C4-2B (cell line): ENCODE data around the gene NINL.

Source experiments
- CTCF ChIP-seq: fragments of 450-650 bp; conservative IDR thresholded peaks from 2 replicates; pipeline ENCODE4 v1.5.1; 2017; ENCODE audit warnings: mild to moderate bottlenecking
- ZFX ChIP-seq: fragments of 450-650 bp; IDR thresholded peaks from 2 replicates; pipeline ENCODE4 v1.6.1; 2017

DNA sequence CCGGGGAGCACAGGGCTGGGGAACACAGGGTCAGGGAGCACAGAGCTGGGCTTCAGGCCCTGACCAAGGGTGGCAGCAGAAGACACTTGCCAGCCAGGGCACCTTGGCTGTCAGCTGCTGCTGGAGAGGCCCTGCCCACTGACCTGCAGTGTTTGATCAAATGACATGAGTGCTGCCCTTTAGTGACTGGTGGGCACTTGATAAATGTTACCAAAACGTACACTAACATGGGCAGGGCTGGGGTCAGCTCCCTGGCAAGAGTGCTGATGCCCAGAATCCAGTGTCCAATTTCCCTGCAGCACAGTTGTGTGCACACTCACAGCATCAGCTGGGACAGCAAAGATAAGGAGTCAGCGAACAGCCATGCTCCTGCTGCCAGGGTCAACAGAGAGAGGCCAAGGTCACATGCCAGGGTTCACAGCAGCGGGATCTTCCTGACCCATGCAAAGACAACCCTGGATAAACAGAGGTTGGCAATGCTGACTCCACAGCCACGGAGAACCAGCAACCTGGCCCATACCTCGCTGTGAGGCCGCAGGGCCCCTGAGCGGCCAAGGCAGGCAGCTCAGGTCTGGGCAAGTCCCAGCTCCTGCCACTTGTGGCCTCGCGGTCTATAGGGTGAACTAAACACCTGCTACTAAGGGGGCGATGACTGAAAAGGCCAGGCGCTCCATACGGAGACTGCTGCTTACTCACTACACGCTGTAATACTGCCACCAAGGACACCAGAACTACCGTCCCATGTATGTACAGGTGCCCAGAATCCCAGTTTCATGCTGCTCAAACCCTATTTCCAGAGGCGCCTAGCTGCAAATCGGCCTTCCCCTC is 46.3 kb downstream of the NINL start:
- TF ChIP-seq CTCF (no peak), ZFX (no peak)
